SU-DHL-6 (cell line): ENCODE data around the gene PLCXD1.

ENCODE experiments used
- H2AFZ ChIP-seq: fragments of 200-600 bp; sonication (generic); 2 replicates; pipeline ENCODE4 v1.6.1; 2014; ENCODE audit warnings: low read depth, mild to moderate bottlenecking, moderate library complexity, mixed read lengths, antibody characterized with exemption, low read length; ENCODE audit not compliant: severe bottlenecking
- H3F3A ChIP-seq: fragments of 200-600 bp; shearing (Covaris generic); 2 replicates; pipeline ENCODE4 v1.6.0; 2016; ENCODE audit warnings: antibody characterized with exemption, mild to moderate bottlenecking; ENCODE audit not compliant: insufficient read depth
- H3K27ac ChIP-seq: fragments of 200-600 bp; sonication (generic); 2 replicates; pipeline ENCODE4 v1.5.1; 2016; ENCODE audit warnings: low read depth, mild to moderate bottlenecking, low read length, moderate library complexity, mixed read lengths
- H3K27me3 ChIP-seq: fragments of 200-600 bp; sonication (generic), shearing (Covaris generic); 2 replicates; pipeline ENCODE4 v1.6.0; 2014; ENCODE audit warnings: mild to moderate bottlenecking, low read length
- H3K36me3 ChIP-seq: fragments of 200-600 bp; sonication (generic); 2 replicates; pipeline ENCODE4 v1.6.1; 2014; ENCODE audit warnings: mild to moderate bottlenecking, low read length, mixed read lengths
- H3K4me2 ChIP-seq: fragments of 300-600, 200-600 bp; shearing (Covaris generic), sonication (generic); 2 replicates; pipeline ENCODE4 v1.6.0; 2014; ENCODE audit warnings: low read length, low read depth, mild to moderate bottlenecking; ENCODE audit not compliant: poor library complexity, severe bottlenecking
- H3K4me3 ChIP-seq: fragments of 200-600 bp; sonication (generic); 2 replicates; pipeline ENCODE4 v1.5.1; 2014; ENCODE audit warnings: antibody characterized with exemption, low read length, mild to moderate bottlenecking, mixed read lengths; ENCODE audit not compliant: insufficient read depth, poor library complexity, severe bottlenecking
- H3K79me2 ChIP-seq: fragments of 200-600 bp; sonication (generic); 2 replicates; pipeline ENCODE4 v1.6.1; 2014; ENCODE audit warnings: mild to moderate bottlenecking, low read length, moderate library complexity; ENCODE audit not compliant: insufficient read depth
- H3K9ac ChIP-seq: fragments of 200-600 bp; sonication (generic); 2 replicates; pipeline ENCODE4 v1.7.0; 2014; ENCODE audit warnings: mild to moderate bottlenecking, low read length
- H3K9me2 ChIP-seq: fragments of 200-600 bp; sonication (generic); replicated peaks from 2 replicates; pipeline ENCODE4 v1.6.1; 2014; ENCODE audit warnings: low read length; ENCODE audit not compliant: insufficient read depth
- H3K9me3 ChIP-seq: fragments of 200-600 bp; sonication (generic); 2 replicates; pipeline ENCODE4 v1.6.1; 2014; ENCODE audit warnings: low read length, mixed read lengths; ENCODE audit not compliant: insufficient read depth
- H4K20me1 ChIP-seq: fragments of 200-600 bp; sonication (generic); 2 replicates; pipeline ENCODE4 v1.6.1; 2014; ENCODE audit warnings: low read depth, mild to moderate bottlenecking, antibody characterized with exemption, low read length, moderate library complexity, mixed read lengths
- CTCF ChIP-seq: fragments of 200-600 bp; sonication (generic); IDR thresholded peaks from one replicate; pipeline ENCODE4 v1.5.1; 2017; ENCODE audit warnings: antibody characterized with exemption, mild to moderate bottlenecking, low read length, moderate library complexity; ENCODE audit not compliant: insufficient read depth, poor library complexity, severe bottlenecking
- EZH2phosphoT487 ChIP-seq: fragments of 200-600 bp; sonication (generic), shearing (Covaris generic); conservative IDR thresholded peaks from 2 replicates; pipeline ENCODE4 v1.6.1; 2018; ENCODE audit warnings: mild to moderate bottlenecking, antibody characterized with exemption, low read length, moderate library complexity, mixed read lengths

Gene PLCXD1

GRCh38 chrX:311156-312129 is 30.3 kb downstream of the PLCXD1 start:
- Histone ChIP-seq H3K9ac (no peak overlapping the region), H3K9me3 (no peaks in the 10 kb centered on the region), H3K9me2 (no peaks in the 10 kb centered on the region), H2AFZ (no peak overlapping the region), H4K20me1 (no peaks in the 10 kb centered on the region), H3F3A (no peaks in the 10 kb centered on the region), H3K27me3 (no peaks in the 10 kb centered on the region), H3K4me3 (no peak overlapping the region), H3K27ac (no peak overlapping the region), H3K36me3 (no peaks in the 10 kb centered on the region), H3K4me2 (no peak overlapping the region), H3K79me2 (no peaks in the 10 kb centered on the region)
- TF ChIP-seq EZH2phosphoT487 (no peak), CTCF (no peak)

DNA sequence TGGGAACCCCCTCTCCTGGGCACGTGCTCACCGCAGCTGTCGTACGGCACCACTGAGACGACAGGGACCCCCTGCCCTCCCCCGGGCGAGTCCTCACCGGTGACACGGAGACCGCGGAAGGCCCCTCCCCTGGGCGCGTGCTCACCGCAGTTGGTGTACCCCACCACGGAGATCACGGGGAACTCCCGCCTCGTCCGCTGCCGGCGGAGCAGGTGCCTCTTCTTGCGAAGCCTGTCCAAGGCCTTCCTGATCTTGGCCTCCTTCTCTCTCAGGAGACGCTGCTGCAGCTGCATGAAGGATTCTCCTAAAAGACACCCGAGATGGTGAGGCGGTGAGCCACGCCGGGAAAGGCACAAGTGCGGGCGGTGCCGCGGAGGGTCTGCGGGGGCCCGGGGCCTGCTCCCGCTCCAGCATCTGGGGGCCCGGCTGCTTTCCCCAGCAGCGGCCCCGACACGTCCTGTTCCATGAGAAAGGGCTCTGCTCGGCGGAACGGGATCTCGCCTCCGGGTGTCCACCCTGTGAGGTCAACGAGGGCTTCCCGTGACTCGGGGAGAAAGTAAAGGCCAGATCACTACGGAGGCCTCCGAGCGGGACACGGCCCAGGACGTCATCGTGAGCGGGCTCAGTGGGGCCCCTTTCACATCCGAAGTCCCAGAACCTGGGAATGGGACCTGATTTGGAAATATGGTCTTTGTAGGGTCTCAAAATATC is 31.6 kb downstream of the PLCXD1 start:
- no peak overlapping the region for H3K9ac ChIP-seq
- H3K79me2 ChIP-seq, result no peaks in the 10 kb centered on the region
- H3K27ac ChIP-seq, result no peak overlapping the region
- H3K9me2 ChIP-seq, result no peaks in the 10 kb centered on the region
- no peaks in the 10 kb centered on the region for H3K9me3 ChIP-seq
- no peaks in the 10 kb centered on the region for H3F3A ChIP-seq
- no peaks in the 10 kb centered on the region for H3K36me3 ChIP-seq
- H2AFZ ChIP-seq, result no peak overlapping the region
- H3K4me3 ChIP-seq, result no peak overlapping the region
- H4K20me1 ChIP-seq, result no peaks in the 10 kb centered on the region
- no peak overlapping the region for H3K4me2 ChIP-seq
- TF ChIP-seq CTCF (no peak), EZH2phosphoT487 (no peak)
- no peaks in the 10 kb centered on the region for H3K27me3 ChIP-seq

DNA sequence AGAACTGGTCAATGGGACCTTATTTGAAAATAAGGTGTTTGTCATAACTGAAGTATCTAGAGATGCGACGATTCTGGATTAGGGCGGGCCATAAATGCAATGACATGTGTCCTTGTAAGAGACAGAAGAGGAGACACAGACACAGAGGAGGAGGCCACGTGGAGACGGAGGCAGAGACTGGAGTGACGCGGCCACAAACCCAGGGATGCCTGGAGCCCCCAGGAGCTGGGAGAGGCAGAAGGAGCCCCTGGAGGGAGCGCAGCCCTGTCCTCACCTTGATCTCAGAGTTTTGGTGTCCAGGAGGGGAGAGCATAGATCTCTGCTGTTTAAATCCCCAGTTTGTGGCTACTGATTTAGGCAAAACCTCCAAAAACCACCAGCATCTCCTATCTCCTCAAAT is 32.4 kb downstream of the PLCXD1 start:
- no peaks in the 10 kb centered on the region for H4K20me1 ChIP-seq

More for the DNA sequence above, 32.4 kb downstream of the PLCXD1 start:
- Histone ChIP-seq H3K27ac (no peak overlapping the region), H3K9me2 (no peaks in the 10 kb centered on the region), H3F3A (no peaks in the 10 kb centered on the region), H3K36me3 (no peaks in the 10 kb centered on the region), H2AFZ (no peak overlapping the region), H3K4me3 (no peak overlapping the region), H3K79me2 (no peaks in the 10 kb centered on the region), H3K4me2 (no peak overlapping the region), H3K9ac (no peak overlapping the region), H3K9me3 (no peaks in the 10 kb centered on the region), H3K27me3 (no peaks in the 10 kb centered on the region)
- no peak for TF ChIP-seq CTCF
- no peak for TF ChIP-seq EZH2phosphoT487
